ENCODE results near the gene FDX2. TPM values are rescaled to one million over a fixed set of nuclear protein-coding genes. Genes with fewer than 3 reads are reported as not detected.

FDX2 gene
- total RNA-seq, 3 donors from 2014 or later = 7.9 to 15.1 (median 9.7) TPM

DNA sequence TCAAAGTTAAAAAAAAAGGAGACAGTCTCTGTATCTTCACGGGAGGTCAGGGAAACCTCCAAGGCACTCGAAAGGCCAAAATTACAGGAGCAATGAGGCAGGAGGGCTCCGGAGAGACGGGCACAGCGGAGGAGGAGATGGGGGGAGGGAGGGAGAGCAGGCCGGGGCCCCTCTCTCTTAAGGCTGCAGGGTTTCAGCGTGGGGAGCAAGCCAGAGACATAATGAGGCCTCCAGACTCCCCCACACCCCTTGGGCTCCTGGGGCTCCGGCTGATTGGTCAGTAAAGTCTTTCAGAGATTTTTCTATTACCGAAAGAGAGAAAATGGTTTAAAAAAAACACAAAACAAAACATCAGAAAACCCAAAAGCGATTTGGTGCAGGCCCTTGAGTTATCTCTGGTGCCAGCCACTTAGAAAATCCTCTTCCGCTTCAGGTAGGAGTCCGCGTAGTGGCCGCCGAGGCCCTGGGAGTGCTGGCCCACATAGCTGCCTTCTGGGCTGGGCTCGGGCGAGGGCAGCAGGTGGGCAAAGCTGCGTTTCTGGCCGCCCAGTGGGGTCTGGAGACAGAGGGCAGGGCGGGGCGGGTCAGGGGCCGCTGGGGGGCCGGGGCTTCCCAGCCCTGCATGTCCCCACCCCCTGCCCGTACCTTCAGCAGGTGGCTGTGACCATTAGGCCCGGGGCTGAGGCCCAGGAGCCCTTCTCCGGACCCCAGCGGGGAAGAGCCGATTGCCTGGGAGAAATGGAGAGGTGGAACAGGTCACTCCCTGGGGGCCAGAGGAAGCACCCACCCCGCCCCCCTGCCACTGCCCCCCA is 1.4 kb upstream of the FDX2 start:
- H3K4me3 ChIP-seq = no peak overlapping the region
- peaks cover 8% of the 10 kb centered on the region for H3K36me3 ChIP-seq (ENCODE audit: low read depth)
- H3K9me3 ChIP-seq = no peaks in the 10 kb centered on the region
- DNase-seq = no peak
- H3K4me1 ChIP-seq (ENCODE audit: low read depth) = peaks cover 24% of the 10 kb centered on the region
- ATAC-seq = no peak
- TF ChIP-seq CTCF (IDR thresholded peaks at IDR 0.05) = no peak
- intact Hi-C loops (cut with DNase I, micrococcal nuclease) = no loop called here

DNA sequence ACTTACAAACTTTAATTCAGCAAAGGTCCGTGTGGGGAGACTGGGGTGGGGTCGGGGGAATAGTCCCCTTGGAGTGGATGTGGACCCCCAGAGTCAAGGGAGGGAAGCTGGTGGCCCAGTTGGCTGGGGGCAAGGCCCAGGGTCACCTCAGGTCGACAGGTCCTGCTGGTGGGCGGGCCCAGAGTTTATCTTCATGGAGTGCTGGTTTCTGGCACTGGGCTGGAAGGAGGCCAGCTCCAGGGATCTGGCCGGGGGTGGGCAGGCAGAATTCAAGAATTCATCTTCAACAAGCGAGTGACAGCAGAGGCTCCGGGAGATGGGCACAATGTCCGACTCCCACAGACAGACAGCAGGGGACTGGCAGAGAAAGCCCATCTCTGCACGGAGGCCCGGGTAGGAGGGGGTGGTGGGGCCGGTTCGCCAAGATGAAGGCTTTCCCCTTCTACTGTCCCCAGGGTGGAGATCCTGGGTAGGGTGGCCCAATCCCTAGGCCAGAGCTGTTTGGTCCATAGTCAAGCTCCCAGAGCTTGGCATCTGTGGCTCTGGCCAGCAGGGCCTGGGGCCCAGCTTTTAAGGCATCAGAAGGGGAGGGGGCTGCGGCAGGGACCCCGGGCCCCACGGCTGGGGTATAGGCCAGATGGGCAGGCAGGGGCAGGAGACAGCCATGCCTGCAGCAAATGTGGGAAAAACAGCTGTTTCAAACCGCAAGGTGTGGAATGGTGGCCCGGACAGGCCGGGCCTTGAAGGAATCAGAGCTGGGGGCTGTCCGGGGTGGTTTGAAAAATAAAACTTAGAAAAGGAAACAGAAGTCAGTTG is 622 bp upstream of the FDX2 start:
- no peaks in the 10 kb centered on the region for H3K9me3 ChIP-seq
- DNase-seq (peak in 1 of 3 donors; percentile 51), ATAC-seq (peak; percentile 10)
- H3K36me3 ChIP-seq (ENCODE audit: low read depth) = peaks cover 8% of the 10 kb centered on the region
- intact Hi-C loops (cut with DNase I, micrococcal nuclease) = no loop called here
- H3K4me1 ChIP-seq (ENCODE audit: low read depth) = peaks cover 15% of the 10 kb centered on the region
- TF ChIP-seq CTCF (IDR thresholded peaks at IDR 0.05) = no peak
- no peak overlapping the region for H3K4me3 ChIP-seq

GRCh38 chr19:10309423-10309822 is 6.4 kb downstream of the FDX2 start, which contains the start of gene ZGLP1:
TSS of gene ZGLP1 (minus strand) at chr19:10309815.
- Histone ChIP-seq H3K4me3 (no peak within 1 kb of the TSS), H3K36me3 (ENCODE audit: low read depth) (no peaks in the 10 kb centered on the region), H3K4me1 (ENCODE audit: low read depth) (no peaks in the 10 kb centered on the region), H3K9me3 (no peaks in the 10 kb centered on the region)
- ATAC-seq (no peak), DNase-seq (no peak)
- intact Hi-C loops (cut with DNase I, micrococcal nuclease) = no loop called here
- TF ChIP-seq CTCF (IDR thresholded peaks at IDR 0.05) = no peak

DNA sequence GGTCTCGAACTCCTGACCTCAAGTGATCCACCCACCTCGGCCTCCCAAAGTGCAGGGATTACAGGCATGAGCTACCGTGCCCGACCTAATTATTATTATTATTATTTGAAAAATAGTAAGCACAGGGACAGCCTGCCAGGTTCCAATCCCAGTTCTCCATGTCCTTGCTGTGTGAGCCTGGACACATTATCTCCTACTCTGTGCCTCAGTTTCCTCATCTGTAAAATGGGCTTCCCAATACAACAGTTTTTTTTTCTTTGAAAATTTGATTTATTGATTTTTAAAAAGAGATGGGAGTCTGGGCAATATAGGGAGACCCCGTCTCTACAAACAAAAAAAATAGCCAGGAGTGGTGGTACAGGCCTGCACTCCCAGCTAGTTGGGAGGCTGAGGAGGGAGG is 9.5 kb downstream of the FDX2 start:
- Histone ChIP-seq H3K9me3 (no peaks in the 10 kb centered on the region), H3K36me3 (ENCODE audit: low read depth) (no peaks in the 10 kb centered on the region), H3K4me3 (no peak overlapping the region), H3K4me1 (ENCODE audit: low read depth) (no peaks in the 10 kb centered on the region)
- intact Hi-C loops (cut with DNase I, micrococcal nuclease) = no loop called here
- DNase-seq (no peak), ATAC-seq (no peak)
- no peak for TF ChIP-seq CTCF (IDR thresholded peaks at IDR 0.05)

GRCh38 chr19:10305139-10305806 is 10.5 kb downstream of the FDX2 start:
- ATAC-seq = peak; percentile 30
- no peaks in the 10 kb centered on the region for H3K36me3 ChIP-seq (ENCODE audit: low read depth)
- H3K4me3 ChIP-seq = no peak overlapping the region
- H3K9me3 ChIP-seq = no peaks in the 10 kb centered on the region
- no peaks in the 10 kb centered on the region for H3K4me1 ChIP-seq (ENCODE audit: low read depth)
- TF ChIP-seq CTCF (IDR thresholded peaks at IDR 0.05) = no peak
- no peak for DNase-seq
- intact Hi-C loops (cut with DNase I, micrococcal nuclease) = no loop called here

Measured in mucosa of descending colon (tissue), 3 donors.